ENCODE data around the gene ZNF653.
A peak's percentile ranks its signal among the peaks of the same experiment; 100 is the strongest.

Gene ZNF653

GRCh38 chr19:11513946-11514345, 8.3 kb upstream of the ZNF653 start:
- DNase-seq (ENCODE audit: low read depth in 2 of 2) = no peak

DNA sequence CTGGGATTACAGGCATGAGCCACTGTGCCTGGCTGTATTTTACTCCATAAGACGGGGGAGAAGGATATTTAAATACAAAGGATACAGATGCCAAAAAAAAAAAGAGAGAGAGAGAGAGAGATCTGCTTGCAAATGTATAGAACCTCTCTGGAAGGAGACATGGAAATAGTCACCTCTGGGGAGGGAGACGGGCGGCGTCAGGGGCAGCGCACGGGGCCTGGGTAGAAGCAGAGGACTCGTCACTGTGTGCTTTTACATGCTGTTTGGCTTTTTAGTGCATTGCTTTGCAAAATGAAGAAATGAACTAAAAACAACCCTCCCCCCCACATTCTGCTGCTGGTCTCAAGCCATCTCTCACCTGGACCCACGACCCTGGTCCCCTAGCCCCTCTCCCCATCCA, 4.8 kb upstream of the ZNF653 start:
- DNase-seq (ENCODE audit: low read depth in 2 of 2) = no peak

DNA sequence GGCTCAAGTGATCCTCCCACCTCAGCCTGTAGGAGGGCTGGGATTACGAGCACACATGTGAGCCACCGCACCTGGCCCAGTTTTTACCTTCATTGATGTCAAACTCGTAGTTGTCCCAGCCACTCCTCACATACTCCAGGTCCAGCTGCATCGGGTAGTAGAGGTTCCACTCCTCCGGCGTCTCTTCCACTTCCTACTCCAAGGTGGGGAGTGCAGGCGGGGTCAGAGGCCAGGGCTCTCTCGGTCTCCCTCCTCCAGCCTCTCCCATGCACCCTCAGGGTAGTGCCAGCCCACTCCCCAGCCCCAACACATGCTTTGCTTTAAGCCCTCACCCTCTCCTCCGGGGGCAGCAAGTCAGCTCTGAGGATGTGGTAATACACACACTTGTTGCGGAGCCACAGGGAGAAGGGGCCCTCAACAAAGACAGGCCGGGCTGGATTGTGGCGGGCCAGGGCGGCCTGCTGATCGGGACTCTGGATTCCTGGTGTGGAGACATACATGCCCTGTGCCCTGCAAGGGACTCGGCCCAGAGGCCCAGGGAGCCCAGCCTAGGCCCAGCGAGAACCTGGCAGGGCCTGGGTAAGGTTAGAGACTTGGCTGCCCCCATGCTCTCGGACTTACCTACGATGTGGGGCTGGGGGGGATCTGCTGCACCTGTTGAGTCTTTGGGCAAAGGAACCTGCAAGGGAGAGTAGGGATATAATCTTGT, 1.9 kb upstream of the ZNF653 start:
- no peak for DNase-seq (ENCODE audit: low read depth in 2 of 2)

- no peak for DNase-seq (ENCODE audit: low read depth in 2 of 2)
Measured at GRCh38 chr19:11506967-11507366, 1.3 kb upstream of the ZNF653 start.

DNA sequence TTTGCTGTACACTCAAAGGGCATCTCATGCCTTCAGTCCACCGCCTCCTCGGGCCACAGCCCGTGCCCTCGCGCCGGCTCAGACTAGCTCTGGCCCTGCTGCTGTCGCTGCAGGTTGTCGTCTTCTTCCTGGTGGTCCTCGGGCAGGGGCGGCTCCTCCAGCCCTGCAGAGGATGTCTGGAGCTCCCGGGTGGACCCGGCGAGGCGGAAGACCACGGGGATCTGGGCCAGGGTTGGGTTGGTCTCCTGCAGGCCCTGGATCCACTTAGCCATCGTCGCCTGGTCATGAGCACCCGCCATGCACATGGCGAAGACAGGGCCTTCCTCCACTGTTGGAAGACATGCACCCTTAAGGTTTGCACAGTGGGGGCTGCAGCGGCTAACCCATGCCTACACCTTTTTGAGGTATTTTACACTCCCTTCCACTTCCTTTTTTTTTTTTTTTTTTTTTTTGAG, 489 bp upstream of the ZNF653 start:
- no peak for DNase-seq (ENCODE audit: low read depth in 2 of 2)

DNA sequence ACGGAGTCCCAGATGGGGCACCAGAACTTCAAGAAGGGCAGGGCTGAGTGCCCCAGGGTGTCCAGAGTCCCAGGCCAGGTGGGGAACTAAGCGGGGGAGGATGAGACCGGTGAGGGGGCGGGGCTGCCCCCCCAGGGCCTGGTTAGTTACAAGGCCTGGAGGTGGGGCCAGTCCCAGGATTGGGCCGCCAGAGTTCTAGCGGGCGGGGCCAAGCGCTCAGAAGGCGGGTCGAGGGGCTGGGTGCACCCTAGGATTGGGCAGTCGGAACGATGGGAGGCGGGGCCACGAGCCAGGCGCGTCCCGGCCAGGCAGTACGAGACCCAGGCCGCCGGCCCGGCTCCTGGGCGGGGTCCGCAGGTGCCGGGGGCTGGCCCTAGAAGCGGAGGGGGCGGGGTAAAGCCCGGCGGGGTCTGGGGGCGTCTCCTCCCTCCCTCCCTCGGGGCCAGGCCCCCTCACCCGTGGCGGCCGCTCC, 571 bp downstream of the ZNF653 start:
- DNase-seq (ENCODE audit: low read depth in 2 of 2) = peak; percentile 92 to 95

DNA sequence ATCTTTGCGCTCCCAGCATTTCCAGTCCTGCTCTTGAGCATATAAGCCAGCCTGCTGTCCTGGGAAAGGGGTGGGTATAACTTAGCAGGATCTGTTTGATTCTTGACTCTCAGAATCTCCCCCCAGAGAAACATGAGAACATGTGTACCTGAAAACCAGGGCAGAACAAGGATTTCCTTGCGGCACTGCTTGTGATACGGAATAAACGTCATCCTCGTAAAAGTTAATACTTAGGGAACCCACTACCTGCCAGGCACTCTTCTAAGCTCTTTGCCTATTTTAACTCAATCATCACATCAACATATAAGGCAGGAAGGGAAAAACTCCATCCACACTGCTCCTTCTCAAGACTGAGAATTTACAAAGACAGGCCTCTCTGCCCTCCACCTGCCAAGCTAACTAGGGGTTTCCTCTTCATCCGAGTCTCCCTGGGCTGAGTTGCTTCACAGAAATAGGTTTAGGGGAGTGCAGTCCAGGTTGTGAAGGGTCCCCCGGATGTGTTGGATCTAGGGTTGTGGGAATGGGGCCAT, 1.1 kb downstream of the ZNF653 start:
- DNase-seq (ENCODE audit: low read depth in 2 of 2) = no peak

DNA sequence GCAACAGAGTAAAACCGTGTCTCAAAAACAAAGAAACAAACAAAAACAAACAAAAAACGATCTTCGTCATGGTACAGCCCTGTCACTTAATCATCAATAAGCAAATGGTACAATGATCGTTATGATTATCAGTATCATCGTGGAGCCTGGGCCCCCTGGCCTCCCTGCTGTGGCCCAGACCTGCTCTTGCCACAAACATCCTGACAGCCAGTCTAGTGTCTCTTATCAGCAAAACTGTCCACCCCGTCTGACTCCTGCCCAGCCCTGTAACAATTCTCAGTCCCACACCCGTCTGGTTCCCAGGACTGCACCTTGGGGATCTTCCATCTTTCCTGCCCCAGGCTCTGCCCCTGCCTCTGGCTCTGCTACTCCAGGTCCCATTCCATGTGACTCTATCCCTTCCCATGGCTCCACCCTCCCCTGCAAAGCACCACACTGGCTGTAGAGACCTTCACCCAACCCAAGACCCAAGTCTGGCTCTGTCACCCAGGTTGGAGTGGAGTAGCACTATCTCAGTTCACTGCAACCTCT, 5.7 kb downstream of the ZNF653 start:
- no peak for DNase-seq (ENCODE audit: low read depth in 2 of 2)

DNA sequence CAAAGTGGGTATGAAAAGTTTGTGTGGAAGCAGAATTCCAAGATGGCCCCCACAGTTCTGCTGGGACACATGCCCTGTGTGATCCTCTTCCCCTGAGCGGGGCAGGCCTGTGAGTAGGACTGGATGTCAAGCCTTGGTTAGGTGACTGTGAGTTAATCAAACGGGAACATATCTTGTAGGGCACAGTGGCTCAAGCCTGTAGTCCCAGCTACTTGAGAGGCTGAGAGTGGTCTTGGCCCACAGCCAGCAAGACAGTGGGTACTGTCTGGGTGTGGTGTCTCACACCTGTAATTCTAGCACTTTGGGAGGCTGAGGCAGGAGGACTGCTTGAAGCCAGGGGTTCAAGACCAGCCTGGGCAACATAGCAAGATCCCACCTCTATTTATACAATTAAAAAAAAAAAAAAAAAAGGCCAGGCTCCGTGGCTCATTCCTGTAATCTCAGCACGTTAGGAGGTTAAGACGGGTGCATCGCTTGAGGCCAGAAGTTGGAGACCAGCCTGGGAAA, 6.4 kb downstream of the ZNF653 start:
- no peak for DNase-seq (ENCODE audit: low read depth in 2 of 2)

DNA sequence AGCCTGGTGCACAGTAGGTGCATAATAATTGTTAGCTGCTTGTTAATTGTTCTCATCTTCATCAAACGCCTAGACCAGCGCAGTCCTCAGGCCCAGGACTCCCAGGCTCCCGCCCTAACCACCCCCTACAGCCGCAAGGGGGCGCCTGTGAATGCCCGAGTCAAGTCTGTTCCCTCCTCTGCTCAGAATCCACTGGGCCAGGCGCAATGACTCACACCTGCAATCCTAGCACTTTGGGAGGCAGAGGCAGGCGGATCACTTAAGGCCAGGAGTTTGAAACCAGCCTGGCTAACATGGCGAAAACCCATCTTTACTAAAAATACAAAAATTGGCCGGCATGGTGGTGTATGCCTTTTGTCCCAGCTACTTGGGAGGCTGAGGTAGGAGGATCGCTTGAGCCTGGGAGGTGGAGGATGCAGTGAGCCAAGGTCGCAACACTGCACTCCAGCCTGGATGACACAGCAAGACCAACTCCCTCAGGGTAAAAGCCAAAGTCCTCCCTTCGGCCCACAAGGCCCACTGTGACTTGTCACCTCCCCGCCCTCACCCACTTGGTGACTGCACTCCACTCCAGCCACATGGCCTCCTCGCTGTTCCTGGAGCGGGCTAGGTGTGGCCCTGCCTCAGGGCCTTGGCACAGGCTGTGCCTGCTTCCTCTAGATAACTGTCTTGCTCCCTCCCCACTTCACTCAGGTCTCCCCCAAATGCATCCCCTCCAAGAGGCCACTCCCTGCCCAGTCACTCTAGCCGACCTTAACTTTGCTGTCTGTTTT, 9.1 kb downstream of the ZNF653 start:
- peak; percentile 25 to 34 for DNase-seq (ENCODE audit: low read depth in 2 of 2)

DNA sequence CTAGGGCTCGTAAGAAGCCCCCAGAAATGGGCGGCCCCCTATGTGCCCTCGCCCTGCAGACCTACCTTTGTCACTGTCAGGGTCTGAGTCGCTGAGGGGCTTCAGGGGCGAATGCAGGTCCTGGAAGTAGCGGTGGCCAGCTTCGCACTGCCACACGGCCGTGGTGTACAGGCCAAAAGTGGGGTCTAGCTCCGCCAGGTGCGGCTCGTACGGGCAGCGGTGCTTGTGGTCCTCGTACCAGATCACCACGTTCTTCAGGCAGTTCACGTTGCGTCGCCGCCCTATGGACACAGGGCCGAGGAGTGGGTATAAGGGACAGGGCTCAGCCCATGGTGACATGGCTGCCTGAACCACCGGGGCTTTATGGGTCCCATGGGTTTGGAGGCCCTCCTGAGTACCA, 9.8 kb downstream of the ZNF653 start:
- DNase-seq (ENCODE audit: low read depth in 2 of 2) = no peak

DNA sequence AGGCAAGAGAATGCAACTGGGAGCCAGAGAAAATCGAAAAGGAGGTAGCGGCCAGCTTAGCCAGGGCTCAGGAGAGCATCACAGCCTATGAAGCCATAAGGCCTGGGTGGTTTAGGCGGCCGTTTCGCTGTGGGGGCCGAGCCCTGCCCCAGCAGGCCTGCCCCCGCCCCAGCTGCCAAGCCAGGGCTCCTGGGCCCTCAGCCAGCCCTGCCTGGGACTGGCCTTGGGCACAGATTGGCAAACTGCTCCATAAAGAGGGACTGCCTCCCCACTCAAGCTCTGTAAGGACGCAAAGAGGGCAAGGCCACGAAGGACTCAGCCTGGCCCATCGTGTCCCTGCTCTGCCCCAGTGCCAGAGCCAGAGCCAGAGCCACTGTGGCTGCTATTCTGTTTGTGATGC, 10.2 kb downstream of the ZNF653 start:
- DNase-seq (ENCODE audit: low read depth in 2 of 2) = no peak

DNA sequence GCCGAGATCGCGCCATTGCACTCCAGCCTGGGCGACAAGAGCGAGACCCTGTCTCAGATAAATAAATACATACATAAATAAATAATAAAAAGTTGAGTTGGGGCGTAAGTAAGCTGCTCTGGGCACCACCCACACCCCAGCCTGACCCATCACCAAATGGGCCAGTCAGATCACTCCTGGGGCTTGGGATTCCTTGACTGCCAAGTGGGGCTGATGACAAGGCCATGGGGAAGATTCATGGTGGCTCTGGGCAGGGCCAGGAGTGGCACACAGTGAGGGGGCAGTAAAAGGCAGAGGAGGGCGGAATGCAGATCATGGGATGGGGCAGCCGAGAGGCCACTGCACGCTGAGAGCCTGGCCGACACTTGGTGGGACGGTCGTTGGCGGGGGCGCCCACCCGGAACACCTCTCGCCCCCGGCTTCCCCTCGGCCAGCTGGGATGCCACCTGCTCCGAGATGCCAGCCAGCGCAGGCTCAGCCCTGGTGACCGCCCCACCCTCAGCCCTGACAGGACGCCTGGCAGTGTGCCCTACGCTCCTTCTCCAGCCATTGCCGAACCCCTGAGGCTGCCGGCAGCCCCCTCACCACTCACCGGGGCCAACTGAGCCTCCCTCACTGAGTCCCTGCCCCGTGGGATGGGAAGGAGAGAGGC, 10.9 kb downstream of the ZNF653 start:
- DNase-seq (ENCODE audit: low read depth in 2 of 2) = no peak

- DNase-seq (ENCODE audit: low read depth in 2 of 2) = no peak
Measured at GRCh38 chr19:11489378-11489777, 16.3 kb downstream of the ZNF653 start.

GRCh38 chr19:11486661-11487503, 18.8 kb downstream of the ZNF653 start:
- no peak for DNase-seq (ENCODE audit: low read depth in 2 of 2)

DNA sequence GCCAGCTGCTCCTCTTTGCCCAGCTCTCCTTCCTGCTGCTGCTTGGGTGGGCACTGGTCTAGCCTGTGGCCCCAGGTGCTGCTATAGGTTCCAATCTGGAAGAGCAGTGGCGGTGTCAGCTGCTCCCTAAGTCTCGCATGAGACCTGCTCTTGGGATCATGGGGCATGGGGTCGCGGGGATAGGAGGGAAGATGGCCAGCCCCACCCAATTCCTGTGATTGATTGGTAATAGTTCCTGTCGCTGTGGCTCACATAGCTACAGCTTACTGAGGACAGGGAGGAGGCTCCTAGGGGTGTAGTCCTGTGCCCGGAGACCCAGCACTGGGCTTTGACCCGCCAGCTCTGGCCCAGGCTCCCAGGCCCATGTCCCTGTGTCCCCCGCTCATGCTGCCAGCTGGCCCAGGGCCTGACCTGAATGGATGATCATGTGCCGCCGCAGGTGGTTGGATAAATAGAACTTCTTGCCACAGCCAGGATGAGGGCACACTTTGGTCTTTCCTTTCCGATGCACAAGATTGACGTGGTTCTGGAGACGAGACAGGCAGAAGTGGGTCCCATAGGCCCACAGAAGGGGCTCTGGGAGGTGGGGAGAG, 20.3 kb downstream of the ZNF653 start:
- no peak for DNase-seq (ENCODE audit: low read depth in 2 of 2)

- DNase-seq (ENCODE audit: low read depth in 2 of 2) = no peak
Measured at GRCh38 chr19:11483366-11484111, 22.1 kb downstream of the ZNF653 start.

GRCh38 chr19:11482384-11483050, 23.1 kb downstream of the ZNF653 start:
- peak; percentile 48 to 71 for DNase-seq (ENCODE audit: low read depth in 2 of 2)

All from stimulated activated CD8-positive, alpha-beta memory T cell treated with anti-CD3 and anti-CD28 coated beads, Interleukin-7, amount 100 ng/mL, for 4 hours (primary cell).